ENCODE measurements around the gene DLEC1.

DLEC1 gene

GRCh38 chr3:38108649-38109579 lies 69.9 kb downstream of the DLEC1 start:
- DNase-seq (ENCODE audit: low read depth) = no peak
- no peak for TF ChIP-seq CTCF (conservative IDR thresholded peaks at IDR 0.05; ENCODE audit: control insufficient read depth, insufficient read depth, low read depth, low read length)
- H3K4me3 ChIP-seq (ENCODE audit: control insufficient read depth, low read depth, low read length) = no peak overlapping the region

GRCh38 chr3:38109580-38110313 lies 70.7 kb downstream of the DLEC1 start:
- TF ChIP-seq CTCF (conservative IDR thresholded peaks at IDR 0.05; ENCODE audit: control insufficient read depth, insufficient read depth, low read depth, low read length) = no peak
- DNase-seq (ENCODE audit: low read depth) = no peak
- H3K4me3 ChIP-seq (ENCODE audit: control insufficient read depth, low read depth, low read length) = no peak overlapping the region

GRCh38 chr3:38110314-38111050 lies 71.5 kb downstream of the DLEC1 start:
- TF ChIP-seq CTCF (conservative IDR thresholded peaks at IDR 0.05; ENCODE audit: control insufficient read depth, insufficient read depth, low read depth, low read length) = no peak
- DNase-seq (ENCODE audit: low read depth) = no peak
- H3K4me3 ChIP-seq (ENCODE audit: control insufficient read depth, low read depth, low read length) = no peak overlapping the region

- TF ChIP-seq CTCF (conservative IDR thresholded peaks at IDR 0.05; ENCODE audit: control insufficient read depth, insufficient read depth, low read depth, low read length) = no peak
- no peak for DNase-seq (ENCODE audit: low read depth)
- no peak overlapping the region for H3K4me3 ChIP-seq (ENCODE audit: control insufficient read depth, low read depth, low read length)
These were observed 72.2 kb downstream of the DLEC1 start for GRCh38 chr3:38111201-38111600.

- no peak for DNase-seq (ENCODE audit: low read depth)
- TF ChIP-seq CTCF (conservative IDR thresholded peaks at IDR 0.05; ENCODE audit: control insufficient read depth, insufficient read depth, low read depth, low read length) = no peak
- H3K4me3 ChIP-seq (ENCODE audit: control insufficient read depth, low read depth, low read length) = no peak overlapping the region
These were observed 72.8 kb downstream of the DLEC1 start for GRCh38 chr3:38111696-38112377.

GRCh38 chr3:38112378-38112761 lies 73.4 kb downstream of the DLEC1 start:
- H3K4me3 ChIP-seq (ENCODE audit: control insufficient read depth, low read depth, low read length) = no peak overlapping the region
- TF ChIP-seq CTCF (conservative IDR thresholded peaks at IDR 0.05; ENCODE audit: control insufficient read depth, insufficient read depth, low read depth, low read length) = no peak
- DNase-seq (ENCODE audit: low read depth) = no peak

All from fibroblast of mammary gland (primary cell).